Thyroid gland (tissue), 4 donors: ENCODE data around the gene CC2D2A.

Experiments used
- CTCF ChIP-seq, 6 experiments: fragments of 200-600 bp in 3 of 6; fragments of 450-650 bp in 3 of 6; sonication (generic) in 3 of 6; IDR thresholded peaks; one replicate each; pipeline ENCODE4 v1.5.1; 2016 to 2019; ENCODE audit warnings: antibody characterized with exemption in 6 of 6, mild to moderate bottlenecking in 2 of 6, inconsistent platforms in 1 of 6, moderate library complexity in 1 of 6
- POLR2A ChIP-seq, 2 donors: fragments of 450-650 bp; IDR thresholded peaks; one replicate each; pipeline ENCODE4 v1.6.1; 2017; ENCODE audit warnings: antibody characterized with exemption in 2 of 2, mild to moderate bottlenecking in 2 of 2, moderate library complexity in 1 of 2

GRCh38 chr4:15562114-15562513, 92.4 kb downstream of the CC2D2A start:
- no peak for TF ChIP-seq CTCF (IDR thresholded peaks at IDR 0.05)
- TF ChIP-seq POLR2A (IDR thresholded peaks at IDR 0.05): no peak
